GM19324 (cell line): ENCODE data around the gene DEDD2.
A peak's percentile ranks its signal among the peaks of the same experiment; 100 is the strongest.
"Not testable (repeated sequence)": the region's sequence is repeated elsewhere in the genome, so short reads cannot be mapped to it uniquely, and the experiment has no call there.

Experiments
- ATAC-seq: cut with Tn5 transposase; IDR thresholded peaks from one replicate; pipeline ENCODE4 v1.9.1; 2021; ENCODE audit warnings: mild to moderate bottlenecking, moderate library complexity; ENCODE audit not compliant: unreplicated experiment, low FRiP score

DEDD2 gene, protein sequence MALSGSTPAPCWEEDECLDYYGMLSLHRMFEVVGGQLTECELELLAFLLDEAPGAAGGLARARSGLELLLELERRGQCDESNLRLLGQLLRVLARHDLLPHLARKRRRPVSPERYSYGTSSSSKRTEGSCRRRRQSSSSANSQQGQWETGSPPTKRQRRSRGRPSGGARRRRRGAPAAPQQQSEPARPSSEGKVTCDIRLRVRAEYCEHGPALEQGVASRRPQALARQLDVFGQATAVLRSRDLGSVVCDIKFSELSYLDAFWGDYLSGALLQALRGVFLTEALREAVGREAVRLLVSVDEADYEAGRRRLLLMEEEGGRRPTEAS

DNA sequence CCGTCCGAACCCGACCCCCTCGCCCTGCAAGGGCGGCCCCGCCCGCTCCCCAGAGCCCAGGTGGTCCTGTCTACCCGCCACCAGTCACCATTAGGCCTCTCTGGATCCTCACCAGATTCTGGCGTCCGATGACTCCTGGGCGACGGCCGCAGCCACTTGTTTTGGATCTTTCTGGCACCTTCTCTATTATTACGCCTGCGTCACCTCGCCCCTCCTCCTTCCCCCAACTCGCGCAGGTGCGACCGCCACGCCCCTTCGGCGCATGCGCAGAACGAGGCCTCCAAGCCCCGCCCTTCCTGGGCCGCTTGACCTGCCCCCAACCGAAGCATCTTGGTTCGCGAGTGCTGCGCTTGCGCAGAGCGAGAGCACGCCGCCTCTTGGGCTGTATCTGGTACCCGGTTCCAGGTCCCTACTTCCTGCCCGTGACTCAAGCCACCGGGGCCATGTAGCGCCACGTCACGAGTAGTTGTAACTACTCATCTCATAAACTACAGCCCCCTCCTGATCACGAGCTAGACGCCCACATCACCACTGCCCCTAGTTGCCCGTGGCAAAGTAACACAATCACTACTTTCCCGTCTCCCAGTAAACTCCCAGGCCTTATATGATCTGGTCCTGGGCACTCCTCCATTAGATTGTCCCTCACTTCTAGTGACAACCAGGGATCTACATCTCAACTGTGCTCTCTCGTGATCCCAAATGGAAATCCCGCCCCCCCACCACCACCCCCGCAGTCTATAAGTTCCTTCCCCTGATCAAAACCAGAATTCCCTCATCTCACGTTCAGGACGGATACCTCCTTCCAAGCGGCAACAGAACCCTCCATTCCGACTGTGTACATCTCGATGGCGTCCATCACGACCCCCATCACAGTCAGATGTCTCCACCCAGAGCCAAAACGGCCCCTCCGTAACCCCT, at the start of gene DEDD2:
Gene DEDD2, minus strand, starts transcription at position 158 of the 918 bp plus-strand sequence. CDS start 670 bp downstream, outside the sequence.
- peak; percentile 65 for ATAC-seq

DNA sequence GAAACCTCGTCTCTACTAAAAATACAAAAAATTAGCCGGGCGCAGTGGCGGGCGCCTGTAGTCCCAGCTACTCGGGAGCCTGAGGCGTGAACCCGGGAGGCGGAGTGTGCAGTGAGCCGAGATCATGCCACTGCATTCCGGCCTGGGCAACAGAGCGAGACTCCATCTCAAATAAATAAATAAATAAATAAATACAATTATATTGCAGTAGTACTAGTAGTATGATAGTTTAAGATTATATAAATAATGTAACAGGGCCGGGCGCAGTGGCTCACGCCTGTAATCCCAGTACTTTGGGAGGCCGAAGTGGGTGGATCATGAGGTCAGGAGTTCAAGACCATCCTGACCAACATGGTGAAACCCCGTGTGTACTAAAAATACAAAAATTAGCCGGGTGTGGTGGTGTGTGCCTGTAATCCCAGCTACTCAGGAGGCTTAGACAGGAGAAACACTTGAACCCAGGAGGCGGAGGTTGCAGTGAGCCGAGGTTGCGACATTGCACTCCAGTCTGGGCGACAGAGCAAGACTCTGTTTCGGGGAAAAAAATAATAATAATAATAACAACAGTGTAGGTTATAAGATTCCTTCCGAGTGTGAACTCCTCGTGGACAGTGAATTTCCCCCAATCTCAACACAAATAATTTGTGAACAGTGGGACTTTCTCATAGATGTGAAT, 49.6 kb upstream of the DEDD2 start:
- ATAC-seq = not testable (repeated sequence)

DNA sequence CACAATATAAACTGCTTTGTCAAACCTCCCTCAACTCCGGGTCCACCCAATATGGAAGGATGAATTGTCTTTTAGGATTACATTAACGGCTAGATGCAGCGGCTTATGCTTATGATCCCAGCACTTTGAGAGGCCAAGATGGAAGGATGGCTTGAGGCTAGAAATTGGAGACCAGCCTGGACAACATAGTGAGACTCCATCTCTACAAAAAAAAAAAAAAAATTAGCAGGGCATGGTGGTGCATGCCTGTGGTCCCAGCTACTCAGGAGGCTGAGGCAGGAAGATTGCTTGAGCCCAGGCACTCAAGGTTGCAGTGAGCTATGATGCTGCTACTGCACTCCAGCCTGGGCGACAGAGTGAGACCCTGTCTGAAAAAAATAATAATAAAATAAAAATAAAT, 48.6 kb upstream of the DEDD2 start:
- not testable (repeated sequence) for ATAC-seq

DNA sequence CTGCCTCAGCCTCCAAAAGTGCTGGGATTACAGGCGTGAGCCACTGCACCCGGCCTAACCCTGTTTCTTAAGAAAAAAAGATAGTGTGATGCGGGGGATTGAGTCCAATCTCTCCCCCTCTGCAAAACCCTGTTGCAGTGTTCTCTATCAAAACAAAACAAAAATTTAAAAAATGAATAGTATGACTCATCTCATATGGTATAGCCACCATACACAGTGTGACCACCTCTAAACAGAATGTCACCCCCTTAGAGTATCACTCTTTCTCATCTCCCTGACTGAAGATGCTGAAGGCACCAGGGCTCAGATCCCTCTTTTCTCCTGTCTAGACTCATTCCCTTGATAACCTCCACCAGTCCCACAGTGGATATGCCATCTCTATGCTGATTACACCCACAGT, 44.3 kb upstream of the DEDD2 start:
- no peak for ATAC-seq

DNA sequence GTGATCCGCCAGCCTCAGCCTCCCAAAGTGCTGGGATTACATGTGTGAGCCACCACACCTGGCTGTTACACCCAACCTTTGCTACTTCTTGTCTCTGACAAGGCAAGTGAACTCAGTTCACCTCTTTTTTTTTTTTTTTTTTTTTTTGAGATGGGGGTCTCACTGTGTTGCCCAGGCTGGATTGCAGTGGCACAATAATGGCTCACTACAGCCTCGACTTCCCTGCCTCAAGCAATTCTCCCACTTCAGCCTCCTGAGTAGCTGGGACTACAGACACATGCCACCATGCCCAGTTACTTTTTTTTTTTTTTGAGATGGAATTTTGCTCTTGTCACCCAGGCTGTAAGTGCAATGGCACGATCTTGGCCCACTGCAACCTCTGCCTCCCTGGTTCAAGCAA, 40.4 kb upstream of the DEDD2 start:
- not testable (repeated sequence) for ATAC-seq

DNA sequence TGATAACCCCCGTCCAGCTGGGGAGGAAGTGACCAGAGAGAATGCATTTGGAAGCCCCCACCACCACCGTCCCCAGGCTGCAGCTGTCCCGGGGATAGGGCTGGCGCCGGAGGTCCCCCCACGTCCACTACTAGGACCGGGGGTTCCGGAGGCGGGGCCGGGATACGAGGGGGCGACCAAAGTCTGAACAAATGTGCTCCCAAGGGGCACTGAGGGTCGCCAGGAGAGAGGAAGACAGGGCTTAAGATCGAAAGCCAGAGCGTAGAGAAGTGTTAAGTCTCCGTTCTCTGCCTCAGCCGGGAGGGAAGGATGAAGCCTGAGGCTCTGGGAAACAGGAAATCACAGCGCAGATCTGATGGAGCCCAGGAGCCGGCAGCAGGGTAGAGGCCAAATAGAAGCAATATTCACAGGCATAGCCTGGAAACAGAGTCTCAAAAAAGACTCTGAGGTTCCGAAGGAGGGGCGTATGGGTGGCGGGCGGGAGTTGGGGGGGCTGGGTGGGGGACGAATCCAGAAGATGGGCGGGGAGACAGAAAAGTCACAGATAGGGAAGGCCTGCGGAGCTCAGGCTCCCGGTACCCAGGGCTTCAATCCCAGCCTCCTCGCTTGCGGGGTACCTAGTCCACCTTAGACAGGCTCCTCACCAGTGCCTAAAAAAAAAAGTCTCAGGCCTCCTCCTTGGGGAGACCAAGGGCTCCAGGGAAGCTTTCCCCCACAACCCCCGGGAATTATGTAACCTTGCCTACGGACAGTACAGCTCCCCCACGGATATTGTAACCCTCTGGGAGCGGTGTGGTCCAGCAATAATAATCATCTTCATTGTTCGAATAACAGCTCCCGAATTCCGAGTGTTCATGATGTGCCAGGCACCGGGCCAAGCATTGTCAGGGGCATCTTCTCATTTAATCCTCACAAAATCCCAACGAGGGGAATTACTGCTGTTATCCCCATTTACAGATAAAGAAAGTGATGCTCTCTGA, 38.6 kb upstream of the DEDD2 start:
- no peak for ATAC-seq

DNA sequence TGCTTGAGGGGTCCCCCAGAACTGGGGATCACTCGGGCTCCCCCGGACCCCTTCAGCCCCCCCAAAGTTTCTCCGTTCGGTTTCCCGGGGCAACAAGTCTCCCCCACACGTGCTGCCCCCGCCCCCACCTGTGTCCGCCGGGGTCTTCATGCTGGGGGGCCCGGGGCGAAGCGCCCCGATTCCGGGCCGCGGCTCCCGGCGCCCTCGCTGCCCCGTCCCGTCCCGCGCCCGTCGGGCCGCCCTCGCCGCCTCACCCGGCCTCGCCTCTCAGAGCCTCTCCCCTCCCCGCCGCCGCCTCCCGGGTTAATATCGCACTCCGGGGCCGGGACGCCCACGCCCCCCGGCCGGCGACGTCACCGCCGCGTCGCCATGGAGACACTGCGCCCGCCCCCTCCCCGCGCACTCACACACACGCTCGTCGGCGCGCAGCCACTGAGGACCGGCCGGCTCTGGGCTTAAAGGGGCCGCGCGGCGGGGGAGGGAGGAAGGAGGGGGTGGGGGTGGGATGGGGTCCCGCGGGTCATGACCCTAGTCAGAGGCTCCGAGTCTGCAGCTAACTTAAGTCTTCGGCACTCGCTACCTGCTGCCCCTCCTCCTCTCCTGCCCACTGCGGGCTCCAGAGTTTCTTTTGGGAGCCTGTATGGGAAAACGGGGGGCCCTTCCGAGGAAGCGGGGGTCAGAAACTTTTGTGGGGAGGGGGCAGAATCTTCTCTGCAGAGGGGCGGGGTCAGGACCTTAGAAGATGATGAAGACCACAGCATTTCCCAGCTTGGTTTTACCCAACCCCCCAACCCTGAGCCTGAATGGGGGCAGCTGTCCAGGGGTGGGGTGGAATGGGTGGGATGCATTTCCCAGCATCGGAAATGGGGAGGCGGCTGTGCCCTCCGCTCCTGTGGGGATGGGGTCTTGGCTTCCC, 37.6 kb upstream of the DEDD2 start, which contains the start of gene ERF:
Gene ERF, minus strand, starts transcription at position 279 of the 916 bp plus-strand sequence. Its CDS starts 129 bp downstream, at position 150.
- peak; percentile 68 for ATAC-seq

DNA sequence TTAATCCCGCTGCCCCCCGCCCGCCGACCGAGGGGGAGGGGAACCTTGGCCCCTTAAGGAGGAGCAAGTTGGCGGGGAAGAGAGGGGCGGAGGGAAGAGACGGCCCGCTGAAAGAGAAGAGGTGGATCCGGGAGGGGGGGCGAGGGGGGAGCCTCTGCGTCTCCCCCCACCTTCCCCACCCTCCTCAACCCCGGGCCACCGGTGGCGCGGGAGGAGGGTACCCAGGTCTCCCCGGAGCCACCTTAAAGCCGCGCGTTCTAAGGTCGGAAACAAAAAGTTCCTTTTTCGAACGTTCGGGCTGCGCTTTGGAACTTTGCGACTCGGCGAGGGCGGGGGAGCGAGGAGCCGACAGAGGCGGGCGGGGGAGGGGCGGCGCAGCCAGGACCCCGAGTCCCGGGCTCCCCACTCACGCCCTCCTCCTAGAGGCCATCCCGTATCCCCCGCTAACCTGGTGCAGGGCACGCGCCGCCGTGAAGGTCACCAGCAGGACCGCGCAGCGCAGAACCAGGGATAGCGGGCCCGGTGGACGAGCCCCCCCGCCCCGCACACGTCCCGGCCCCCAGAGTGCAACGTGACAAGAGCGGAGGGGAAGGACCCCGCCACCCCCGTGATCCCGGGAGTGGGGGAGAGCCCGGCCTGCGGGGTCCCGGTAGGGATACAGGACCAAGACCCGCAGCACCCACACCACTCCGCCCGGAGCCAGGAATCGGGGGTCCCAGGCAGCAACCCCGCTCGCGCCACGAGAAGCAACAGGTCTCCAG, 36.8 kb upstream of the DEDD2 start:
- ATAC-seq = peak; percentile 37

DNA sequence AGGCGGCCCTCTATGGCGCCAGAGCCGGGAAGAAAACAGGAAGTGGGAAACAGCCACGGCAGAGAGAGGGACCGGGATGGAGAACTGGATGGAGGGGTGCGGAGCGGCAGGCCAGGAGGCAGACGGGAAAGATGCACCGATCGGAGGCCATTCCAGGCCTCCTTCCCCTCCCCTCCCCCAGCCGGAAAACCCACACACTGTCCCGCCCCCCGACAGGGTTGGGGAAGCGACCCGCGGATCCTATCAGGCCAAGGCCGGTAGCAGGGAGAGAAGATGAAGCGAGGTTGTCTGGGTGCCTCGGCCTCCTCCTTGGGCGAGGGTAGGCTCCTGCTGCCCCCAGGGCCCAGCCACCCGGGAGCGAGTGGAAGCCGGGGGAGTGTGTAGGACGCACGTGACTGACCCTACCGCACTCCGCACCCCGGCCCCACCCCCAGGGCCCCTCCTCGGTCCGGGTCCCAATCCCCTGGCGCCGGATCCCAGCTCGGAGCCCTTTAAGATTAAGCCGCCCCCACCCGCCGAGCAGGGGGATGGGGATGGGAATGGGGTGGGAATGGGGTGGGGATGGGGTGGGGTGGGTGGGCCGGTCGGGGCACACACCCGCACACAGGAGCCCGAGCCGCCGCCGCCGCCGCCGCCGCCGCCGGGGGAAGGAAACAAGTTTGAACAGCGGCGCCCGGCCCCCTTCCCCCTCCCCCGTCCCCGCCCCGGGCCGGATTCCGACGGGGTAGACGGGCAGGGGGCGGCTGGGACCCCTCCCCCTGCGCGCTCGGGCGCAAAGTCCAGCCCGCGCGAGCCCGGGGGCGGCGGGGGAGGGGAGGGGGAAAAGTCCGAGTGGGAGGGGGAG, 36.0 kb upstream of the DEDD2 start:
- ATAC-seq = peak; percentile 5

DNA sequence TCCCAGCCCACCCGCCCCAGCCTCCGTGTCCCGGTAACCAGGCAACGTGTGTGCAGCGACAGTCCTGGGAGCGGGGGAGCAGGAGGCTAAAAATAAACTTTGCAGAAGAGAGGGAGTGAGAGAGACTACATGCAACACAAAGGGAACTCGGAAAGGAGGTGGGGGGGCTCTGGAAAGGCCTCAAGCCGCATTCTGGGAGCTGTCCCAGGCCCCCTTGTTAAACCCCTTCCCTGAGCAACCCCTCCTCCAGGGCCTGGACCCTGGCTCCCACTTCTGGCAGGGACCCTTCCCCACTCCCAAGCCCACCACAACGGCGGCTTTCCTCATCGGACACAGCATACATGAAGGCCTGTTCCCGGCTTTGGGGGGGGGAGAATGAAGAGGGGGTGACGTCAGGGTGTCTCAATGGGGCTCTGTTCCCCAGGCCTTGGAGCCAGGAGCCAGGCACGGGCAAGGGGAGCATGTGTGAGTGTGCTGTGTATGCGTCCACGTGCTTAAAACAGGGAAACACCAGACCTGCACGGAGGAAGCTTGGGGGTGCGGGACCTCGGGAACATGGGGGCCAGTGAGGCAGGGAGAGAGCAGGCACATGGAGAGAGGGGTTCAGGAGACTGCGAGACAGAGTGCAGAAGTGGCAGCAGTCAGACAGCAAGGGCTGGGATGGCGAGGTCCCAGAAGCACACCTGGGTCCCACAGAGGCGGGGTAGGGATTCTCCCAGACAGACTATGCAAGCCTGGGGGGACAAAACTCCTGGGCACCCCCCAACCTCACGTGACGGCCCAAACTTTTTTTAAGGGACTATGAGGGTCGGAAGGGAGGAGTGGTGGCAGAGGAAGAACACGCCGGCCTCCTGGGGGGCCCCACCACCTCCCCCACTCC, 35.1 kb upstream of the DEDD2 start:
- ATAC-seq = no peak

DNA sequence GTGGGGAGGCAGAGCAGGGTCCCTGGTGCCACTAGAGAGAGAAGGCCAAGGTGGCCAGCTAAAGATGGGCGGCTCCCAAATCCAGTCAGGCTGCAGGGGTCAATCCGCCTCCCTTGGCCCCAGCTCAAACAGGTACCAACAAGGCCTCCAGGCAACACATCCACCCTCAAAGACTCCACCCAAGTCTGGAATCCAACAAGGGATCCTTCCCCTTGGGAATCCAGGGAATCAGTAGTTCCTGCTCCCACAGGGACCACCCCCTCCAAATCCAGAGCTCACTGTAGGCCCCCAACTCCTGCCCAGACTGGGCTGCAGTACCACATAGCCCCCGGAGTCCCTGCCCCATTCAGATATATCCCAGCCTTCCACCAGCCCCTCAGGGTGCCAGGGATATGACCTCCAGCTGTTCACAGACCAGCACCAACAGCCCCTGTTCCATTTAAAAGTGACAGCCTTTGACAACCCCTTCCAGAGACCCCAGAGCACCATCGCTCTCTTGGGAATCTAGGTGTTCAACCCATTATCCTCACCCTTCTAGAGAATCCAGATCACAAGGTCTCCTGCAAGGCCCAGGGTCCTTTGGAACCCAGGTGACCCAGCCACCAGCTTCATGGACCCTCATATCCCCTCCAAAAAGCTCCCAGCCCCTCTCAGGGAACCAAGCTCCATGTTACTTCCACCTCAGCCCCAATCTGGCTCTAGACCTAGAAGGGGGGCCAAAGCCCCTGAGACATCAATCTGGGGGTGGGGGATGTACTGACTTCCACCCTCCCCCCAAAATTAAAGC, 34.3 kb upstream of the DEDD2 start:
- ATAC-seq = no peak

DNA sequence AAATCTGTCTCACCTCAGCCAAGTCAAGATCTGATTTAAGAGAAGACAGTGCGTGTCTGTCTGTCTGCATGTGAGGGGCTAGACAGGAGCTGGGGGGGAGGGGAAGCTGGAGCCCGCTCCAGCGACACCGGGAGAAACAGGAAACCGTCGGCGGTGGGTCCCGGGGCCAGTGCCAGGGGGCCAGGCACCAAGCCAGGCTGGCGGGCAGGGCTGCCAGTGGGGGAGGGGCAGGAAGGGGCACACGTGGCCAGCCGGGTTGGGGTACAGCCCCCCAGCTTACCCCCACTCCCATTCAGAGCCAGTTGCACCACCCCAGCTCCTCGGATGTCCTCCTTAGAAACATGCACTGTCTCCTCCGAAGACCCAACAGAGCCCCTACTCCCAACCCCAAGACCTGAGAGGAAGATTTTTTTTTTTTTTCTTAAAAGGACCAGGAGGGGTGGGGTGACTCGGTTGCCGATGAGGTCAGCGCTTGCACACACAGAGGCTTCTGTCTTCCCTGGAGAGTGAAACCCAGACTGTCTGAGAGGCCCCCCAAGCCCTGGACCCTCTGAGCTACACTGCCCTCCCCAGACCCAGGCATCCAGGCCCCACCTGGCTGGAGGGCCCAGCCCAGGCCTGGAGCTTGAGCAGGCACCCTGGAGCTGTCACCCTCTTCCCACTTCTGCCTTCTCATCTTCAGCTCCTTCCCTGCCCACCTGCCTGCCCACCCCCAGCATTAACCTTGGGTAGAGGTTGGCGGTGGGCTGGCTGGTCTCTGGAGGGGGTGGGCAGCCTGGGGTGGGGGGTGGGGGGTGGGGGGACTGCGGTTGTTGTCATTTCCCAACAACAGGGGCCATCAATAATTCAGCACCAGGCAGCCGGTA, 33.4 kb upstream of the DEDD2 start:
- ATAC-seq = no peak

DNA sequence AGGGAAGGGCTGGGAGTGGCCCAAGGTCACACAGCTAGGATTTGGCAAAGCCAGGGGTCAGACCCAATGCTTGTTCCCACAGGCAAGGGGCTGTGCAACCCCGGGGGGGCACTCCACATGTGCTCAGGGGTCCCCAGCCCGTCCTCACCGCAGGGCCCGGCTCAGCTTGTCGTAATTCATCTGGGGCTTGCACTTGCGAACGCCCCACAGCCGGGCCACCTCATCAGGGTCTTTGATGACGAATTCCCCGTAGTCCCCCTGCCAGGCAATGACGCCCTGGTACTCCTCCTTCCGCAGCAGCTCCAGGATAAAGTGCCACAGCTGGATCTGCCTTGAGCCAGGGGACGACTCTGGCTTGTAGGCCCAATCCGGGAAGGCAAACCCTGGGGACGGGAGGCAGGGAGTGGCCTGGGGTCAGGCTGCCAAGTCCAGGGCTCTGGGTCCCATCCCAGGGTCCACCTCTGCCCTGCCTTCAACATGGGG, 32.7 kb upstream of the DEDD2 start:
- ATAC-seq = no peak

DNA sequence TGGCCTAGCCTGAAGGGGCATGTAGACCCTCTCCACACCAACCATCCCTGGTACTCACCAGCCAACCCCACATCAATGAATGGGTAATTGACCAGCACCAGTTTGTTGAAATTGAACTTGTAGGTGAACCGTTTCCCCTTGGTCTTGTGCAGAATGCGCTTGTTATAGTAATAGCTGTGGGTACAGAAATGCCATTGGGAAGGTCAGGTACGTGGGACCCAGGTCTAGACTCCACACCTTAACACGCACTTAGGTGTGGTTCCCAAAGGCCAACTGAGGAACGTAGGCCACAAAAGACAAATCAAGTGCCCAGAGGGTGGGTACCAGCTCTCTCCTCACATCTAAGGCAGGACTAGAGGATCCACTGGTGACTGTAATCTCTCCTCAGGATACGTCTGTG, 32.3 kb upstream of the DEDD2 start:
- ATAC-seq = no peak
